Endothelial cell of umbilical vein (primary cell): ENCODE measurements around the gene TRAPPC12.

ENCODE experiments used
- EZH2 ChIP-seq: IDR thresholded peaks from 2 replicates; pipeline ENCODE4 v1.6.1; 2012; ENCODE audit warnings: borderline replicate concordance, low read depth, mild to moderate bottlenecking, moderate library complexity, low read length, inconsistent platforms; ENCODE audit not compliant: severe bottlenecking
- GATA2 ChIP-seq: IDR thresholded peaks from 2 replicates; pipeline ENCODE4 v1.7.0; 2011; ENCODE audit warnings: low read depth, mild to moderate bottlenecking, moderate library complexity, mixed read lengths, low read length; ENCODE audit not compliant: insufficient read length, insufficient read depth
- MYC ChIP-seq: IDR thresholded peaks from one replicate; pipeline ENCODE4 v1.6.1; 2011; ENCODE audit warnings: mild to moderate bottlenecking, low read depth, low read length
- POLR2A ChIP-seq: IDR thresholded peaks from 2 replicates; pipeline ENCODE4 v1.6.1; 2012; ENCODE audit warnings: low read depth, mild to moderate bottlenecking, control low read depth, low read length
- POLR2AphosphoS5 ChIP-seq: IDR thresholded peaks from 2 replicates; pipeline ENCODE4 v1.6.1; 2012; ENCODE audit warnings: low read depth, mild to moderate bottlenecking, control low read depth, low read length, moderate library complexity; ENCODE audit not compliant: insufficient read depth
- TF ChIP-seq, protein P1 (sequence below), 2 donors: IDR thresholded peaks; 1 replicate in 1 of 2; 2 replicates in 1 of 2; pipeline ENCODE4 v1.5.1; 2011; ENCODE audit warnings: low read length in 2 of 2, mild to moderate bottlenecking in 2 of 2, moderate library complexity in 2 of 2, control low read depth in 1 of 2, inconsistent platforms in 1 of 2, low read depth in 1 of 2; ENCODE audit not compliant: insufficient read depth in 1 of 2; ENCODE audit errors: extremely low read depth in 1 of 2
- TF ChIP-seq, protein P2 (sequence below): IDR thresholded peaks from 2 replicates; pipeline ENCODE4 v1.6.1; 2011; ENCODE audit not compliant: insufficient read depth, insufficient read length

DNA sequence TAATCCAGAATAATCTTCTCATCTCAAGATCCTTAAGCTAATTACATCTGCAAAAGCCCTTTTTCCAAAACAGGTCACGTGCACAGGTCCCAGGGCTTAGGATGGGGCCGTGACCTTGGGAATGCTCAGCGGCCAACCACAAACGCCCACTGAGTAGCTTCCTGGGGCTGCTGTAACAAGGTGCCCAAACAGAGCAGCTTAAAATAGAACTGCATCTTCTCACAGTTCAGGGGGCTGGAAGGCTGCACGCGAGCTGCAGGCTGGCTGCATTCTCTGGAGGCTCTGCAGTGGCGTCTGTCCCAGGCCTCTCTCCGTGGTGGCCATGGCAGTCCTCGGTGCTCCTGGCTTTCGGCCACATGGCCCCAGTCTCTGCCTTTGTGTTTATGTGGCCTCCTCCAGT, 107.9 kb downstream of the TRAPPC12 start:
- TF ChIP-seq EZH2: no peak
- TF ChIP-seq, protein P1, sequence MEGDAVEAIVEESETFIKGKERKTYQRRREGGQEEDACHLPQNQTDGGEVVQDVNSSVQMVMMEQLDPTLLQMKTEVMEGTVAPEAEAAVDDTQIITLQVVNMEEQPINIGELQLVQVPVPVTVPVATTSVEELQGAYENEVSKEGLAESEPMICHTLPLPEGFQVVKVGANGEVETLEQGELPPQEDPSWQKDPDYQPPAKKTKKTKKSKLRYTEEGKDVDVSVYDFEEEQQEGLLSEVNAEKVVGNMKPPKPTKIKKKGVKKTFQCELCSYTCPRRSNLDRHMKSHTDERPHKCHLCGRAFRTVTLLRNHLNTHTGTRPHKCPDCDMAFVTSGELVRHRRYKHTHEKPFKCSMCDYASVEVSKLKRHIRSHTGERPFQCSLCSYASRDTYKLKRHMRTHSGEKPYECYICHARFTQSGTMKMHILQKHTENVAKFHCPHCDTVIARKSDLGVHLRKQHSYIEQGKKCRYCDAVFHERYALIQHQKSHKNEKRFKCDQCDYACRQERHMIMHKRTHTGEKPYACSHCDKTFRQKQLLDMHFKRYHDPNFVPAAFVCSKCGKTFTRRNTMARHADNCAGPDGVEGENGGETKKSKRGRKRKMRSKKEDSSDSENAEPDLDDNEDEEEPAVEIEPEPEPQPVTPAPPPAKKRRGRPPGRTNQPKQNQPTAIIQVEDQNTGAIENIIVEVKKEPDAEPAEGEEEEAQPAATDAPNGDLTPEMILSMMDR (IDR thresholded peaks at IDR 0.05; ENCODE audit: extremely low read depth in 1 of 2, insufficient read depth in 1 of 2, low read depth in 1 of 2, low read length in 2 of 2): no peak
- TF ChIP-seq POLR2AphosphoS5: no peak
- TF ChIP-seq POLR2A: no peak
- TF ChIP-seq GATA2: no peak
- TF ChIP-seq, protein P2, sequence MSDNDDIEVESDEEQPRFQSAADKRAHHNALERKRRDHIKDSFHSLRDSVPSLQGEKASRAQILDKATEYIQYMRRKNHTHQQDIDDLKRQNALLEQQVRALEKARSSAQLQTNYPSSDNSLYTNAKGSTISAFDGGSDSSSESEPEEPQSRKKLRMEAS: no peak
- TF ChIP-seq MYC: no peak
